Keratinocyte (primary cell): ENCODE results near the gene SSBP4.

Experiments used
- EZH2 ChIP-seq: IDR thresholded peaks from one replicate; pipeline ENCODE4 v1.6.1; 2012; ENCODE audit warnings: inconsistent platforms, mild to moderate bottlenecking, low read length, moderate library complexity
- TF ChIP-seq, protein P1 (sequence below), 3 experiments: IDR thresholded peaks in 1 of 3; conservative IDR thresholded peaks in 1 of 3; optimal IDR thresholded peaks in 1 of 3; 2 replicates in 2 of 3; 3 replicates in 1 of 3; pipeline versions ENCODE3 to v1.5.1; 2011; ENCODE audit warnings: low read length in 3 of 3, mild to moderate bottlenecking in 3 of 3, moderate library complexity in 2 of 3, control low read depth in 1 of 3, inconsistent platforms in 1 of 3; ENCODE audit not compliant: insufficient read depth in 2 of 3; ENCODE audit errors: extremely low read depth in 1 of 3

GRCh38 chr19:18424122-18424889 is 5.1 kb downstream of the SSBP4 start:
- TF ChIP-seq, protein P1, sequence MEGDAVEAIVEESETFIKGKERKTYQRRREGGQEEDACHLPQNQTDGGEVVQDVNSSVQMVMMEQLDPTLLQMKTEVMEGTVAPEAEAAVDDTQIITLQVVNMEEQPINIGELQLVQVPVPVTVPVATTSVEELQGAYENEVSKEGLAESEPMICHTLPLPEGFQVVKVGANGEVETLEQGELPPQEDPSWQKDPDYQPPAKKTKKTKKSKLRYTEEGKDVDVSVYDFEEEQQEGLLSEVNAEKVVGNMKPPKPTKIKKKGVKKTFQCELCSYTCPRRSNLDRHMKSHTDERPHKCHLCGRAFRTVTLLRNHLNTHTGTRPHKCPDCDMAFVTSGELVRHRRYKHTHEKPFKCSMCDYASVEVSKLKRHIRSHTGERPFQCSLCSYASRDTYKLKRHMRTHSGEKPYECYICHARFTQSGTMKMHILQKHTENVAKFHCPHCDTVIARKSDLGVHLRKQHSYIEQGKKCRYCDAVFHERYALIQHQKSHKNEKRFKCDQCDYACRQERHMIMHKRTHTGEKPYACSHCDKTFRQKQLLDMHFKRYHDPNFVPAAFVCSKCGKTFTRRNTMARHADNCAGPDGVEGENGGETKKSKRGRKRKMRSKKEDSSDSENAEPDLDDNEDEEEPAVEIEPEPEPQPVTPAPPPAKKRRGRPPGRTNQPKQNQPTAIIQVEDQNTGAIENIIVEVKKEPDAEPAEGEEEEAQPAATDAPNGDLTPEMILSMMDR (optimal IDR thresholded peaks at IDR 0.05 in 1 of 3, IDR thresholded peaks at IDR 0.05 in 1 of 3, conservative IDR thresholded peaks at IDR 0.05 in 1 of 3; ENCODE audit: extremely low read depth in 1 of 3, insufficient read depth in 2 of 3, low read length in 3 of 3) = no peak
- no peak for TF ChIP-seq EZH2
